Vagina (tissue), 2 donors: ENCODE data around the gene NHSL2. TPM values are rescaled to one million over a fixed set of nuclear protein-coding genes. Genes with fewer than 3 reads are reported as not detected.

Experiments
- DNase-seq, 2 donors: peaks; one replicate each; pipeline ENCODE4 v3.0.0-alpha.2; 2017; ENCODE audit errors: extremely low spot score in 2 of 2
- H3K27ac ChIP-seq: fragments of 200-600 bp; sonication (generic); one replicate; pipeline ENCODE4 v1.5.1; 2019
- H3K27me3 ChIP-seq: fragments of 200-600 bp; sonication (generic); one replicate; pipeline ENCODE4 v1.5.1; 2019
- H3K36me3 ChIP-seq, 2 donors: fragments of 200-600 bp; sonication (generic); one replicate each; pipeline ENCODE4 v1.5.1; 2017 to 2019
- H3K4me1 ChIP-seq: fragments of 200-600 bp; sonication (generic); one replicate; pipeline ENCODE4 v1.5.1; 2019
- H3K4me3 ChIP-seq, 2 donors: fragments of 200-600 bp; sonication (generic); 1 replicate in 1 of 2; 2 replicates in 1 of 2; pipeline ENCODE4 v1.5.1; 2016 to 2019
- H3K9me3 ChIP-seq: fragments of 200-600 bp; sonication (generic); one replicate; pipeline ENCODE4 v1.5.1; 2019
- CTCF ChIP-seq, 3 experiments: fragments of 450-650 bp in 2 of 3; fragments of 200-600 bp in 1 of 3; sonication (generic) in 1 of 3; IDR thresholded peaks; one replicate each; pipeline ENCODE4 v1.5.1; 2017 to 2019; ENCODE audit warnings: antibody characterized with exemption in 3 of 3, mild to moderate bottlenecking in 2 of 3, moderate library complexity in 2 of 3
- POLR2A ChIP-seq, 2 donors: fragments of 450-650 bp; IDR thresholded peaks; one replicate each; pipeline ENCODE4 v1.6.1; 2017; ENCODE audit warnings: antibody characterized with exemption in 2 of 2, mild to moderate bottlenecking in 2 of 2, moderate library complexity in 2 of 2
- POLR2AphosphoS5 ChIP-seq, 2 donors: sonication (generic); formaldehyde crosslinking; IDR thresholded peaks; one replicate each; pipeline ENCODE4 v1.9.0; 2017; ENCODE audit warnings: antibody characterized with exemption in 2 of 2, mild to moderate bottlenecking in 2 of 2, low read depth in 1 of 2; ENCODE audit not compliant: insufficient read depth in 1 of 2
- intact Hi-C: fragments of 100-400 bp; cut with DNase I; formaldehyde crosslinking; loops from one replicate; pipeline ENCODE4 v1.15.1; 2023
- total RNA-seq: library from RNA; depleted of rRNA; stranded (reverse); fragments of >200 nt; gene quantifications from one replicate; pipeline ENCODE4 v1.2.3, GENCODE V29; 2016

The NHSL2 gene
- total RNA-seq, 1 donor from 2014 or later = 12.3 TPM

- no peak overlapping the region for H3K27ac ChIP-seq
- peak in 1 of 2 donors; percentile 37 for DNase-seq
- intact Hi-C loops = no loop called here
These were observed 112.4 kb downstream of the NHSL2 start for GRCh38 chrX:72023071-72023470.

GRCh38 chrX:72025236-72025770 is 114.7 kb downstream of the NHSL2 start:
- H3K27ac ChIP-seq = no peak overlapping the region
- H3K9me3 ChIP-seq = no peaks in the 10 kb centered on the region
- no peak overlapping the region for H3K4me3 ChIP-seq
- H3K36me3 ChIP-seq = no peaks in the 10 kb centered on the region
- no peaks in the 10 kb centered on the region for H3K4me1 ChIP-seq
- H3K27me3 ChIP-seq = no peaks in the 10 kb centered on the region
- peak; percentile 81 to 85 for DNase-seq
- TF ChIP-seq CTCF (IDR thresholded peaks at IDR 0.05) = no peak
- TF ChIP-seq POLR2A (IDR thresholded peaks at IDR 0.05) = no peak
- no peak for TF ChIP-seq POLR2AphosphoS5 (IDR thresholded peaks at IDR 0.05; ENCODE audit: insufficient read depth in 1 of 2, low read depth in 1 of 2)
- intact Hi-C loops = no loop called here

More at GRCh38 chrX:72023071-72023470, 112.4 kb downstream of the NHSL2 start:
- TF ChIP-seq POLR2A (IDR thresholded peaks at IDR 0.05) = no peak
- TF ChIP-seq POLR2AphosphoS5 (IDR thresholded peaks at IDR 0.05; ENCODE audit: insufficient read depth in 1 of 2, low read depth in 1 of 2) = no peak
- no peak for TF ChIP-seq CTCF (IDR thresholded peaks at IDR 0.05)
- Histone ChIP-seq H3K9me3 (no peaks in the 10 kb centered on the region), H3K4me1 (no peaks in the 10 kb centered on the region), H3K36me3 (no peaks in the 10 kb centered on the region), H3K27me3 (no peaks in the 10 kb centered on the region), H3K4me3 (no peak overlapping the region)

- peak; percentile 52 to 58 for DNase-seq
- Histone ChIP-seq H3K4me1 (no peaks in the 10 kb centered on the region), H3K9me3 (no peaks in the 10 kb centered on the region), H3K4me3 (no peak overlapping the region), H3K27me3 (no peaks in the 10 kb centered on the region), H3K27ac (no peak overlapping the region), H3K36me3 (no peaks in the 10 kb centered on the region)
- intact Hi-C loops = no loop called here
- TF ChIP-seq POLR2A (IDR thresholded peaks at IDR 0.05) = no peak
- no peak for TF ChIP-seq CTCF (IDR thresholded peaks at IDR 0.05)
- no peak for TF ChIP-seq POLR2AphosphoS5 (IDR thresholded peaks at IDR 0.05; ENCODE audit: insufficient read depth in 1 of 2, low read depth in 1 of 2)
These were observed 115.8 kb downstream of the NHSL2 start for GRCh38 chrX:72026341-72027023.

- Histone ChIP-seq H3K4me1 (no peaks in the 10 kb centered on the region), H3K36me3 (no peaks in the 10 kb centered on the region), H3K9me3 (no peaks in the 10 kb centered on the region), H3K27me3 (no peaks in the 10 kb centered on the region), H3K27ac (no peak overlapping the region), H3K4me3 (peak overlapping the region in 1 of 2 donors; percentile 15)
- intact Hi-C loops = no loop called here
- DNase-seq = peak; percentile 64 to 74
- TF ChIP-seq POLR2A (IDR thresholded peaks at IDR 0.05) = no peak
- TF ChIP-seq CTCF (IDR thresholded peaks at IDR 0.05) = no peak
- no peak for TF ChIP-seq POLR2AphosphoS5 (IDR thresholded peaks at IDR 0.05; ENCODE audit: insufficient read depth in 1 of 2, low read depth in 1 of 2)
These were observed 116.6 kb downstream of the NHSL2 start for GRCh38 chrX:72027024-72027913.
